ENCODE data around the gene CLBA1.

CLBA1 gene

DNA sequence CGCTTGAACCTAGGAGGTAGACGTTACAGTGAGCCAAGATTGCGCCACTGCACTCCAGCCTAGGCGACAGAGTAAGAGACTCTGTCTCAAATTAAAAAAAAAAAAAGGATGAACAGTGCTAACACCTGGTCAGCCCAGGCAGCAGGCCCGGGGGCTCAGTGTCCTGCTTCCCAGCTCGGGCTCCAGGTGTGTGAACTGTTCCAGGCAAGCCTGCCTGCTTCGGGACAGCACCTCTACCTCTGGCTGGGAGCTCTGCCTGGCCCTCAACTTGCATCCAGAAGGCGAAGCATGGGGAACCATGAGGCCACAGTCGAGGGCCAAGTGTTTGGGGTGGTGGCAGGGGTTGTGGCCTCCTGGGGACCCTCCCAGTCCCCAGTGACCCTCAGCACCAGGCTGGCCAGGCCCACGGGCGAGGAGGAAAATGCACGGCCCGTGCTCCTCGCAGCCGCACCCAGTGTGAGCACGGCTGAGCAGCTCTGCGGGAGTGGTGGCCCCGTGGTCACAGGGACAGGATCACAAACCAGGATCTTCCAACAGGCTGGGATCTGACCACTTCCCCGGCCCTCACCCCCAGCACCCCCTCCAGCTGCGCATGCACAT is 19.8 kb downstream of the CLBA1 start:
- DNase-seq (ENCODE audit: low read depth), result no peak

DNA sequence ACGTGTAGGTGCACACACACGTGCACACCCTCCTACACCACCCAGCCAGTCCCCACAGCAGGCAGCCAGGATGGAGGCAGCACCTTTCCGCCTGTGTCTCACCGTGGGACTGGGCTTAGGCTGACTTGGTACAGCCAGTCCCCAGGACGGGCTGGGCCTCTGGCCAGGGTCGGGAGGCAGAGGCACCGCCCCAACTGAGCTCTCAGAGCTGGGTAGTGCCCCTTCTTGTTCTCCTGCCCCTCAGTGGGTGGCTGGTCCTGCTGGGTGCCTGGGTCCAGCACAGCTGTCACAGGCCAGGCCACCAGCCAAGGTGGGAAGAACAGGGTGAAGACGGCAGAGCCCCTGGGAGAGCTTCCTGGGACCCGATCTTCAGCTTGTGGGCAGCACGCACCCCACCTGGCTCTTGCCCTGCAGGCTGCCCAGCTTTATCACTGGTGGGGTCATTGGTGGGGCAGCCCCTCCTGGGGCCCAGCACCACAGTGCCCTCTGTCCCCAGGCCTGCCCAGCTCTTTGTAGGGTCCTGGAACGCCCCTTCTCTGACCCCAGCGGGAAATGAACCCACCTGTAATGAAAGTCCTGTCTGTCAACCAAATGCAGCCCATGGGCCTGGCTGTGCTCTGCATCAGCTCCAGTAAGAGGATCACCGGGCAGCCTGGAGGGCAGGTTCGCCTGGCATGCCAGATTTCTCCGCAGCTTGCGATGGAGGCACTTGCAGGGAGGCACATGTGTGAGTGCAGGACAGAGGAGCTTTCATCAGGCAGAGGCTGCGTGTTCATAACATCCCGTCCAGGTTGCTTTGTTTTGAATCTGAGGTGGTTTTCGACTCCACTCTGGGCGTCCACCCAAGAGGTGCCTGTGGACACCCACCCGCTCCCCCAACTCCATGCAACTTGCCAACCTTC is 20.6 kb downstream of the CLBA1 start:
- DNase-seq (ENCODE audit: low read depth), result no peak

DNA sequence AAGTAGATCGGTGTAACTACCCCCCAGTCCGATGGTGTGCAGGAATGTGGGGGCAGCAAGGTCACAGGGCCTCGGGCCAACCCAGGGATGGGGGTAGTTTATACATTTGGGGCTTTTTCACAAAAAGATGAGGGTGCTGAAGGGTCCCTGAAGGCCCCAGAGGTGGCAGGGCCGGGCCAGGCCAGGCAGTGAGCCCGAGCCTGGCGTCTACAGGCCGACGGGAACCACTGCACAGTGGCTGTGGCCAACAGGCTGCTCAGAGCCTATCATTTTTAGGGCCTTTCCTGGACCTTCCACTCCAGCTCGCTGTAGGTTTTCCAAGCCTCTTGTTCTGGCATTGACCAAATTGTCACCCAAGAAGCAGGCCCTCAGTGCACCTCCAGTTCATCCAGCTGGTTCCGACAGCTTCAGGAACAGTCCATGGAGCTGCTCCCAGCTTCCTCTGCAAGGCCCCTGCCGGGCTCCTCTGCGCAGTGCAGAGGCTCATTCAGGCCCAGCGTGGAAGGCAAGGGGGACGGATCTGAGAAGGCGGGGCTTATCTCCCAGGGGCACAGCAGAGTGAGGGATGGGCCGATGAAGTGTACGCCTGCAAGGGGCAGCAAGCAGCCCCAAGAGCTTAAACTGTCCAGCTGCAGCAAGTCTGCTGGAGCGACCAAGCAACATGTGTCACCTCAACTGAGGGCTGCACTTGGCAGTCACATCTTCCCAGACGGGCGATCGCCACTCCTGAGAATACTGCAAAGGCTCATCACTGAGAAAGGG is 21.4 kb downstream of the CLBA1 start:
- no peak for DNase-seq (ENCODE audit: low read depth)

DNA sequence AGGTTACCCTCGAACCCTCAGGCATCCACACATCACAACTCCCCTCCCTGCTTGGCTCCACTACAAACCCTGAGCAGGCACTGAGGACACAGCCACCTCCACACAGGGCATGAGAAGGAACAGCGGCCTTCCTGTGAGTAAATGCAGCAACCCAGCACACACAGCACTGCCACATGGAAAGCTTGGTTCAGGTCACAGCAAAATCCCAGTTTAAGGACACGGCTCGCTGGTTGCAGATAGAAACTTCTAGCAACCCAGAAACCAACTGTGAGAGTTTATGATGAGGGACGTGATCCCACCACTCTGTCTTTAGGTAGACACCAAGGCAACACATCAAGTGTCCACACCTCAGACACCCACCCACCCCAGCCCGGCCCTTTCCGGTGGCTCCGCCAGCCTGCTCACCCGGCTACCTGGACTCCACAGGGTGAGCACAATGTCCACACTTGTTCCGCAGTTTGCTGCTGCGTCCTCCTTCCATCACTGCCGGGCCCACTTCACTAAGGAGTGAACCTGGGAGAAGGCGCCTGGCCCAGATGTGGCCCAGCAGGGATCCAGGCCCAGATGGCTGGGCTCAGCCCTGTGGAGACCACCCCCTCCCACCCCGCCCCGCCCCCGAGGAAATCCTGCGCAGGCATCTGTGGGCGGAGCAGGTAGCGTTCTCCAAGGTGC is 22.1 kb downstream of the CLBA1 start:
- DNase-seq (ENCODE audit: low read depth), result no peak

DNA sequence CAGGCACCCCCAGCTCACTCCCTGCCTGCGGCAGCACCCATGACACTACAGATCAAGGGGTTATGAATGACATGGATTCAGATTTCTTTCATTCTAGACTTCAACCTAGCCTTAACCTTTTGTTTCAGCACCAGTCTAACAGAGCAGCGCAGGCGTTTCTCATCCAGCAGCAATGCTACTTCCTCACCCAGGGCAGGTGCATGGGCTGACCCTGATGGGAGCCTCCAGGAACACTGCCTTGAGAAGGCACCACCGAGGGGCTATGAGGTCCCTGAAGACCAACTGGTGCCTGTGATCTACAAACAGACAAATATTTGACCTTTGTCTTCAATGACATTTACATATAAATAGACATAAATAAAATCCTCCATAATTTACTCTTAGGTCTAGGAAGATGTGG is 24.5 kb downstream of the CLBA1 start:
- DNase-seq (ENCODE audit: low read depth), result no peak

DNA sequence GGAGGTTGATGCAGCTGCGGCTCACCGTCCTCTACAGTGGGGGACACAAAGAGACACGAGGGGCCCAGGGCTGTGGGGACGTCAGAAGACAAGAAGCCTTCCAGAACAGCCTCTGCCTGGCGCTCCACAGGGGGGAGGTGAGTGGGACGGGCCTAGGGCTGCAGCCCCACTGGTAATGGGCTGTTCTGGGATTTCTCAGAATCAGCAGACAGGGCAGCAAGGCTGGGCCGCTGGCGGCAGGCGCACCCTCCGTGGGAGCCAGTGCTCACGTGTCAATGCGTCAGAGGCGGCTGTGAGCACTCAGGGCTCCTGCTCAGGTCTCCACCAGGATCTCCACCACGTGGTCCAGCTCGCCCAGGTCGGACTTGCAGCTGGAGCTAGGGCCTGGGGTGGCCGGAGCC is 25.3 kb downstream of the CLBA1 start:
- no peak for DNase-seq (ENCODE audit: low read depth)

DNA sequence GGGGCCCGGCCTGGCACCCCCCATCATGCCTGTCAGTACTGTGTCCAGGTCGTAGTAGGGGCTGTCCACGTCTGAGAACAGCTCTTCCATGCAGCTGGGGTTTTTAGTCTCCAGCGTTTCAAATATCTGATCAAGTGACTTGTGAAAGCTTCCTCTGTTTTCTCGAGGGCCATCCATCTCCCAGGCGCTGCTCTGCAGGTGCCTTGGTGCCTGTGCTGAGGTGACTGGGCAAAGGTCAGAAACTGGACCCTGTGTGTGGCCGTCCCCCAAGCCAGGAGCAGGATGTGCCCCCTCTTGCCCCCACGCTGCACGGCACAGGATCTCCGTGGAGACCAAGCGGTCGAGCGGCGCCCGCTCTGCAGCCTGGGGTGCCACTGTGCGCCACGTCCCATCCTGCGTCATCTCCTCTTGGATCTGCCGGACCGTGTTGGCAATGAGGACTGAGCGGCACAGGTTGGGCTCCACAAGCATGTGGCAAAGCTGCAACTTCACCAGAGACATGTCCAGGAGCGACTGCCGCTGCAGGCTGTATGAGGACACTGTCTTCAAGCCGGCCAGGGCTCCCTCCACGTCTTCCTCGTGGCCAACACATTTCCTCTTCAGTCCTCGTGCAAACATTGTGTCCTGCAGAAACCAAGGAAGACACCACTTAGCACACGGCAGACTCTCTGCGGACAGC is 25.9 kb downstream of the CLBA1 start:
- no peak for DNase-seq (ENCODE audit: low read depth)

DNA sequence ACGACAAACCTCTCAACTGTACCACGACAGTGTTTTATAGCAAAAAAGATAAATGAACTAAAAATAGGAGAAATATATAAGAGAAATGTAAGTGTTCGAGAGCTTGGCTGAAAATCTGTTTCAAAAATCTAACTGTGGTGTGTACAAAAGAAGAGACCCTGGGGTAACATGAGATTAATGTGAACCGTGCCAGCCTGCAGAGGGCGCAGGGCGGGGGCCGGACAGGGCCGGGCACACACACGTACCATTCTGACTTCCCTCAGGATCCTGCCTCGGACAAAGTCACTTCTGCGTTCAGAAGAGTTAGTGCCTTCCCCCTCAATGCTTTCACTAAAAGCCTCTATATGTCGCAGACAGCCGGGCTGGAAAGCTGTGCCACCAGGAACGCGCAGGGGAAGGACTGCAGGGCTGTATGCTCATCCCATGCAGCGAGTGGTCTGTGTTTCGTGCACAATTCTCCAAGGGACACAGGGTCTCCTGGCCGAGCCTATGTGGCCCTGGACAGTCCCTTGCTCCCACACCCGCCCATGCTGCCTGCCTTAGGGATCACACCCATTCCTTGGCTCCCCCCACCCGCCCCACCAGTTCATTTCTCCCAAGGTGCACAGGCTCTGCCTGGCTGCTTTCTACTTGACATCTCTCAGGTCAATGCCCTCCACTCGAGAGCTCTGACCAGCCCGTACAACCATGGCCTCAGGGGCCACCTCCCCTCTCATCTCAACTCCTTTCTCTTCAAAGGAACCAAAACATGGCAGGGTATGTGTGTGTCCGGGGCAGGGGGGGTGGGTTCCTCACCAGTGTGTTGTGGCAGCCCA is 26.8 kb downstream of the CLBA1 start:
- DNase-seq (ENCODE audit: low read depth), result no peak

DNA sequence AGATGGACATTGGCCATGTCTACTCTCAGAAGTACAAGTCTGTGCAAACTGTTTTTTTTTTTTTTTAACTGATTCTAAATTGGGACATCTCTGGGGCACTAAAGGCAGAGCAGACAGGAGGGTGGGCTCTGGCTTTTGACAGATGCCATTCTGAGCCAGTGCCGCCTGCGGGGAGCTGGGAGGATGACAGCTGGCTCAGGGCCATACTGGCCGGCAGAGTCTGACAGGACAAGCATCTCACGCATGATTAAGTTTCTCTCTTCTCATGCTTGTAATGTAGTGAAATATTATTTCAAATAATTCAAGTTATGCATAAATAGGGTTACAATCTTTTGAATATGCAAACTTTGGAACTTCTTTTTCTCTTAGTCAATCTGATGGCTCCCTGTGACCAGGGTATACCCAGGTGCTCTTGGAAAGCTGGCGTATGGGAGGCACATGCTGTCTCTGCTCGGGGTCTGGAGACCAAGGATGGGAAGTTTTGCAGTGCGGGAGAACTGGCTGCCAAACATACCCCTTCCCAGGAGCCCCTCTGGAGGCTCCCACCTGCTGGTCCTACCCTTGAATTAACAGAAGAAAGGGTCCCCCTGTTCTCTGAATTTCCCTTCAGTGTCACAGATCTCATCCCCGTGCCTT is 27.7 kb downstream of the CLBA1 start:
- DNase-seq (ENCODE audit: low read depth), result no peak

DNA sequence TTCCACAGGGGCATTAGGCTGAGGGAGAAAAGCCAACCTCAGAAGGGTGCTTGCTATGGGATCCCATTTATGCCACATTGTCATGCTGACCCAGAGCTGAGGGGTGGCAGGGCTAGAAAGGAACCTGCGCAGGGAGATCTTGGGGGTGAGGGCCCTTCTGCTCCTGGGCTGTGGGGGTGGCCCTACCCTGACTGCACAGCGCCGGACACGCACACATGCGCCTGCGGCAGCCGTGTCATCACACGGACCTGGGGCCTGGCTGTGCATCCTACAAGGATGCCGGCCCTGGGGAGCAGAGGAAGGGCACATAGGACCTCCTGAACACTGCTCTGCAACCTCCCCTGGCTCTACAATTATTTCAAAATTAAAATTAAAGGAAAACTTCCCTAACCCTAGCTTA is 28.4 kb downstream of the CLBA1 start:
- DNase-seq (ENCODE audit: low read depth), result no peak

DNA sequence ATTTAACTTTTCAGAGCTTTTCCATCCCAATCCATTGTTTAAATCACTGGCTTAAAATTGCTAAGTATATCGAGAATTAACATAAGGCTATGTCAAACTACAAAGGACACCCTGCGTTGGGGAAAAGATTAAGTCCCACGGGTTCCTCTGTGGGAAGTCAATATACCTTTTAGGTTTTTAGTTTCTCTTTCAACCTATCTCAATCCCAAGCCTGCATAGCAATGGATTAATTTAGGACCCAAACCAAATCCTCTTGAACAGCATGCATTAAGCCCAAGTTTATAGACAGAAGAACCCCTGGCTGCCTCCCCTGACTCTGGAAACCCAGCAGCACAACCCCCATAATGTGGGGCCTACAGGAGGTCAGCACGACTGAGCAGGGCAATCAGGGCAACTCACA is 29.0 kb downstream of the CLBA1 start:
- no peak for DNase-seq (ENCODE audit: low read depth)

DNA sequence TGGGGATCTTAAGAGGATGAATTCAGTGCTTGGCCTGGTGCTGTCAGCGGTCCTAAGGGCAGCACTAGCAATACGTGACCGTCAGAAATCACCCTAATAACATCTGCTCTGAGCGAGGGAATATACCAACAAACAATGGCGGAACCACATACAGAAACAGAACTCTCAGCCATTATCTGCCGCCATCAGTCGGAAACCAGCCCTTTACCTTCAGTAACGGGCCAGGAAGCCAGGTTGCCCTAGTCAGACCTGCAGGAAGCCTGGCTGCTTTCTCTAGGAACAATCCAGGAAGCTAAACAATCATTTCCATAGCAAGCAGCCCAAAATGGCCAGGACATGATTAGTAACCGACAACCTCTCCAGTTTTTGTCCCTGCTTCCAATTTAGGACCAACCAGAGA is 29.7 kb downstream of the CLBA1 start:
- no peak for DNase-seq (ENCODE audit: low read depth)

DNA sequence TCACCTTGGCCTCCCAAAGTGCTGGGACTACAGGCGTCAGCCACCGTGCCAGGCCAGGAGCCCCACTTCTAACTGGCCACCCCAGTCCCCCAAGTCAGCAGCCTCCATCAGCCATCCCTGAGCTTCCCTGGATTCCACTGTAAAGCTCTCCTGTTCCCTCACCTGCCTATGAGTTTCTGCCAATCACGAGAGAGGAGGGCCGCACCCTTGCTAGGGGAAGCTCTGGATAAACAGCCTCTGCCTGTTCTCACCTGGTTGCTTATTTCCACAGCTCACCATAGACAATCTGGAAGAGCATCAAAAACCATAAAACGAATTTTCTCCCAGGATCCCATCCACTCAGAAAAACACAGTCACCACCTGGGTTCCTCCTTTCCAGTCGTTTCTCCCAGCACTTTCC is 30.3 kb downstream of the CLBA1 start:
- no peak for DNase-seq (ENCODE audit: low read depth)

DNA sequence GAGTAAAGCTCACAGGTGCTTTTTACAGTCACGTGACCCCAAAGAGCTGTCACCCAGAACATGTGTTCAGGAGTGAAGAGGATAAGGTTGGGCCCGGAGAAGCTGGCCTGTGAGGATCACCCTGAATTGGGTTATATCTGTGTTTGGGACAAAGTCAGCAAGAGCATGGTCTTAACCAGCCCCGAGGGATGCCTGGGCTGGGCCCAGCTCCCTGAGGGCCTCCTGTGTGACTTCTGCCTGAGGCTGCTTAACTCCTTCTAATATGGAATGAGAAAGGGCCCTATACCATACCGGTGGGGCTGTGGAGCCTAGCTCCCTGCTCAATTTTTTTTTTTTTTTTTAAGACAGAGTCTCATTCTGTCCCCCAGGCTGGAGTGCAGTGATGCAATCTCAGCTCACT is 32.8 kb downstream of the CLBA1 start:
- DNase-seq (ENCODE audit: low read depth), result no peak

DNA sequence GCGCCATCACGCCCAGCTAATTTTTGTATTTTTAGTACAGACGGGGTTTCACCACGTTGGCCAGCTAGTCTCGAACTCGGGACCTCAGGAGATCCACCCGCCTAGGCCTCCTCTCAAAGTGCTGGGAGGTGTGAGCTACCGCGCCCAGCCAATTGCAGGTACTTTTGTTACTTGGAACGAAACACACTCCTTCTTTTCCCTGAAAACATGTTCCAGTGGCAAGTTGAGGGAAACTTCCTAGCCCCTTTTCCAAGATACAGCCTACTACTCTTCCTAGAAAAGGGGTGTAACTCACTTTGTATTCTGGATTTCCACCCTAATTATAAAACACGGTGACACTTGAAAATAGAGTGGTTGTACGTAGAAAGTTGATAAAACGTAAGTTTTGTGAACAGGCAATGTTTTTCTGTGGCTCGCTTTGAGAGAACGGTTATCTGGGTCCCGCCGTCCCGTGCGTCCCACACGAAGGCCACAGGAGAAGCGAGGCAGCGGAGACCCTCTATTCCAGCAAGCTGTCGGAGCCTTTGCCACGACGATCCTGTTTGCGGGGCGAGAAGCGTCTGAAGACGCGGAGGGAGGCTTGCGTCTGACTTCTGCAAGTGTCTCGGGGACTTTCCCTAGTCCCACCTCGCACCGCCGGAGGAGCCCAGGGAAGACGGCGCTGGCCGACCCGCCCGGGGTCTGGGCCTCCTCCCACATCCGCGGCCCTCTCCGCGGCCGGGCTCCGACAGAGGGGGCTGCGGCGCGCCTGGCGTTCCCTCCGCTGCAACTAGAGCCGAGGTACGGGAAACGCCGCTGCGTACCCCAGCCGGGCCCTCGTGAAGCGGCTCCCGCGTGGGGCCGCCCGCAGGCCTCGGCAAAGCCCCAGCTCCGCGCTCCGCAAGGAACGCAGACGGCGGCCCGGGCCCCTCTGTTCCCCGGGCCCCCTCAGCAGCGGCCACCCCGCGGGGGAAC is 34.5 kb downstream of the CLBA1 start:
- peak; percentile 53 for DNase-seq (ENCODE audit: low read depth)

DNA sequence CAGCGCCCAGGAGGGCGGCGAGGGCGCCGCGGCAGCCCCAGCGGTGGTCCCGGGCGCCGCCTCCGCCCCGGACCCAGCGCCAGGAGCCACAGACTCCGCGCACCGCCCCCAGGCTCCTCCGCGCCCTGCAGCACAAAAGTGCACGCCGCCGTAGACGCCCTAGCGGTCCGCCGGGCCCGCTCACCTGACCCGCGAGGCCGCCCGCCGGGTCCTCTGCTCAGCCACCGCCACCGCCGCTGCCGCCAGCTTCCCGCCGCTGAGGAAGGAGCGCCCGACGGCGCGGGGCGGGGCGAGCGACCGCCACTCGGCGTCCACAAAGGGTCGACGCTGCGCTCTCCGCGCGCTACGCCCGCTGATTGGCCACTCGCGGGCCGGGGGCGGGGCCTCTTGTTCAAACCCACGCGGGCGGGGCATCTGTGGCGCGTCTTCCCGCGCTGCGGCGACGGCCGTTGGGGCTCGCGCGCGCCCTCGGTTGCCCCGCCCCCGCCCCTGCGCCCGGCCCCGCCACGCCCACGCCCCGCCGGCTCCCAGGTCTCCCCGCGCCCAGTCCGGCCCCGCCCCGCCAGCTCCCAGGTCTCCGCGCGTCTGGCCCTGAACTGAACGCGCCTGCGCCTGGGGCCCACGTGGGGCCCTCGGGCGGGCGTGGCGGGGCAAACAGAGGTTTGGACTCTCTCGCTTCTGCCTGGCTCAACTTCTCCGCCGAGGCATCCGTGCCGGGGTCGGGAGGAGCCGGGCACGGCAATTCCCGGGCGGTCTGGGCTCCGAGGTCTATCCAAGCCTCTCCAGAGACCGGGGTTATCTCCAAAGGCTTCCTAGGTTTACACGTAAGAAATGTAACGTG is 35.4 kb downstream of the CLBA1 start, which contains the start of gene CDCA4:
CDCA4 (minus strand) TSS at position 269 of the 841 bp plus-strand sequence. CDS start 9,154 bp downstream, outside the sequence.
- peak; percentile 95 for DNase-seq (ENCODE audit: low read depth)

DNA sequence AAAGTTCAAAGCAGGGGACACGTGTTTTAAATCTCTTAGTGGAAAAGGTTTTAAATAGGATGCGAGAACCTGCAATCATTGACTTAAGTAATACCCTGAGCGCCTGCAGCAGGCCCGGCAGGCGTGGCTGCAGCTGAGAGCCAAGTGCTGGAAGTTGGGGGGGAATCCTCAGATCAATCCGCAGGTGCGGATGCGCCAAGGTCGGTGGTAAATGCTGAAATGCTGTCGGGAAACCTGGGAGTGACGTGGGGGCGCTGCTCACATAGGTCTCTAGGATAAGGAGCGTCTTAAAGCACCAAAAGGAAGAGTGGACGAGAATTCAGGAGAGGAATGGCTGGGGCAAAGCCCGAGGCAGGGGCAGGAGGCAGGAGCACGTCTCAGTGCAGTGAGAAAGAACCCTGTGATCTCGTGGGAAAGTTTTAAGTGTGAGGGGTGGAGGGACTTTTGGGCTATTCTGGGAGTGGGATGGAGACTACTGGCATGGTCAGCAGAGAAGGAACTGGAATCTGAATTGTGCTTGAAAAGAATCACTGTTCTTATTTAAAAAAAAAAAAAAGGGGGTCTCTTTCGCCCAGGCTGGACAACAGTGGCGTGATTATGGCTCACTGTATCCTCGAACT is 36.2 kb downstream of the CLBA1 start:
- no peak for DNase-seq (ENCODE audit: low read depth)

DNA sequence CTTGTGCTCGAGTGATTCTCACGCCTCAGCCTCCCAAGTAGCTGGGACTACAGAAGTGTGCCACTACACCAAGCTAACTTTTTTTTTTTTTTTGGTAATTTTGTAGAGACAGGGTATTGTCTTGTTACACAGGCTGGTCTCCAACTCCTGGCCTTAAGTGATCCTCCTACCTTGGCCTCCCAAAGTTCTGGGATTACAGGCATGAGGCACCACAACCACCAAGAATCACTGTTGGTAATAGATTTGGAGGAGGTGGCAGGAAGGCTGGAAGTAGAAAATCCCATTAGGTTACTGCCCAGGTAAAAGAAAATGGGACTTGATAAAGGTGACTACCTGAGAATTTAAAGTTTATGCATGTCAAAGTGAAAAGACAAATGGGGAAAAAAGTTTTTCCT is 36.7 kb downstream of the CLBA1 start:
- DNase-seq (ENCODE audit: low read depth), result no peak

All from activated gamma-delta T cell treated with anti-CD3 and anti-CD28 coated beads, Interleukin-2, amount 50 U/mL, for 16 hours (primary cell).